Muscle of arm (tissue), 12 donors: Measurements from ENCODE around the gene RHOBTB1. TPM values are rescaled to one million over a fixed set of nuclear protein-coding genes. Genes with fewer than 3 reads are reported as not detected.

Experiments used
- DNase-seq: peaks from one replicate; pipeline ENCODE4 v3.0.0-alpha.2; 2013
- polyA plus RNA-seq, 12 donors: library from polyadenylated mRNA; unstranded; fragments of 120-200 nt; gene quantifications; one replicate each; pipeline ENCODE4 v1.2.1, GENCODE V29; 2013; ENCODE audit not compliant: insufficient read length in 12 of 12

RHOBTB1 gene
- polyA plus RNA-seq, 12 donors, result 20.8 to 42.6 (median 25.2) TPM; not detected in 1

DNA sequence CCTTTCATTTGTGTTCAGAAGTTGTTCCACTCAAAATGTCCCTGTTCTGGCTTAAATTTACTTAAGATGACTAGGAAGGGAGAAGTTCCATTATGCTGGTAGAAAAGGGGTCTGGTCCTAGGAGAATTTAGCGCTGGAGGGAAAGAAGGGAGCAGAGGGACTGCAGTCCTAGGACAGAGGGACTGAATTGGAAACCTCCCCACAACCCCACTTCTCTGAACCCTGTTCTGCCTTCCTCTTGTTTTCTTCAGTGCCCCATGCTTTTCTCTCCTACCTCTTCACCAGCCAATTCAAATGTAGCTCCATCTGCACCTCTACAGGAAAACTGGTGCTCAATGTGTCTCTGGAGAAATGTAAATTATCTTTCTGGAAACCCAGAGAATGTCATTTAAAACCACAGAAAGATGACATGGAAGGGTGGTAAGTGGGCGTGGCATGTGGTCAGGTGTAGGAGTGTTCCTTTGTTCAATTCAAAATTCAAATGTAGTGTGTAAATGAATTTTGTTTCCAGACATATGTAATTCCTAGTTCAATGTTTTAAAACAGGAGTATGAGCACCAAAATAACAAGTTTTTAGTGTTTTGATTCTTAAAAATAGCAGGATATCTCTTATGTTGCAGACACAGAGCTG is 24.0 kb upstream of the RHOBTB1 start:
- DNase-seq, result no peak

DNA sequence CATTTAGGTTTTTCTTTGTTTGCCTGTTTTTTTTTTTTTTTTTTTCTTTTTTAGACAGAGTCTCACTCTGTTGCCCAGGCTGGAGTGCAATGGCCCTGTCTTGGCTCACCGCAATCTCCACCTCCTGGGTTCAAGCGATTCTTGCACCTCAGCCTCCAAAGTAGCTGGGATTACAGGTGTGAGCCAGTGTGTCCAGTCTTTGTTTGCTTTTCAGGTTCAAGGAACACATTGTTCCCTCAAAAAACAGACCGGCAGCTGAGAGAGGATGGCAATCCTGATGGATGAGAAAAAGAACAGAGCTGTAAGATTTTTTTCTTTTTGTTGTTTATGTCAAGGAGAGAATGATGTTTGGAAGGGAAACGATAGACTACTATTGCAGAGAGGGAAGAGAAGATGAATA is 23.3 kb upstream of the RHOBTB1 start:
- no peak for DNase-seq

DNA sequence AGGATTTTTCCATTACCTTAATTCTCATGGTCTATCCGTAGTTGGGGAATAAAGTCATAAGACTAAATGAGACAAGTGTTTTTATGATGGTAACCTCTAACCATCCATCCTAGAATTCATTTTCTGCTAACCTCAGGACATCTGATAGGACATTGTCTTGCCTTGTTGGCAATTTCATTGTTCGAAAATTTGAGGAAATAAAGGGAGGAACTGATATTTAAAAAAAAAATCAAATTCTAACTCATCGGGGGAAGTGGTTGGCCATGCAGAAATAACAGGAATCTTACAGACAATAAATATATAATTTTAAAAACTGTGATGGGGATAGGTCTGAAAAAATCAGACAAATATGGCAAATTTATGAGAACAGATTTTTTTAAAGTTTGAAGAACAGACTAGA is 21.7 kb upstream of the RHOBTB1 start:
- DNase-seq, result no peak

DNA sequence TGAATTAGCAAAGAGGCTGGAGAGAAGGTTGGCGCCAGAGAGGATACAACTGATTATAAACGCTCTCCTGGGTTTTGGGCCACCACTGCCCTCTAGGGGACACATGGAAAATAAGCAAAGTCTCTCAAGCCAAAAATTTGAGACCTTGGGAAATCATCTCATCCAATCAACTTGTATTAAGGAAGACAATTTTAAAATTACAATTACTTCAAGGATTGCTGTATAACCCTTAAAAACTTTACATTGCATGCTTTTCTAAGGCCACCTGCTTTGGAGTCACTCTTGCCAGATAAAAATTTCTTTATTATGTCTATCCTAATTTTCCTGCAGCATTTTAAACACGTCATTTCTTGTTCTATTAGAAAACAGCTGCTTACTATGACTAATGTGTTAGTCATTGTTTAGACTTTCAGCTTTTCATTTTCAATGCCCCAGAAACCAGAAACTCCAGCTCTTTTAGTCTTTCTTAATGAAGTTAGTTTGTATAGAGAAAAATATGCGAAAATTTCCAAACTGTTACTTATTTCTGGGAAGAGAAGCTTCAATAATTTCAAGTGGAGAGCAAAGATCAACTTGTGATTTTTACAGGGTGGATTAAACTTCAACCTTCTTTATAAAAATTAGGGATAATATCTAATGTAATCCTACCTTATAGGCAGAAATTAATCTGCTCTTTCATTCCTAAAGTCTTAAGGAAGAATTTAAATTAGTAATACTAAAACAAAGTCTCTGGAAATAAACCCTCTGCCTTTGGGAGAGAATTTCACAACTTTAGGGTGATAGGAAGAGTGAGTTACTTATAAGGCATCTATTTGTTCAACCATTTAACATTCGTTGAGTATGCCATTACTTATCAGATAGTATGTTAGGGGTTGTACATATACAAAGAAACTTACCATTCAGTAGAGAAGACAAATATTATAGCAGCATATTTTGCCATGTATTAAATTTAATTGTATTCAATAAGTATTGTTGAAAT is 20.6 kb upstream of the RHOBTB1 start:
- peak; percentile 83 for DNase-seq

DNA sequence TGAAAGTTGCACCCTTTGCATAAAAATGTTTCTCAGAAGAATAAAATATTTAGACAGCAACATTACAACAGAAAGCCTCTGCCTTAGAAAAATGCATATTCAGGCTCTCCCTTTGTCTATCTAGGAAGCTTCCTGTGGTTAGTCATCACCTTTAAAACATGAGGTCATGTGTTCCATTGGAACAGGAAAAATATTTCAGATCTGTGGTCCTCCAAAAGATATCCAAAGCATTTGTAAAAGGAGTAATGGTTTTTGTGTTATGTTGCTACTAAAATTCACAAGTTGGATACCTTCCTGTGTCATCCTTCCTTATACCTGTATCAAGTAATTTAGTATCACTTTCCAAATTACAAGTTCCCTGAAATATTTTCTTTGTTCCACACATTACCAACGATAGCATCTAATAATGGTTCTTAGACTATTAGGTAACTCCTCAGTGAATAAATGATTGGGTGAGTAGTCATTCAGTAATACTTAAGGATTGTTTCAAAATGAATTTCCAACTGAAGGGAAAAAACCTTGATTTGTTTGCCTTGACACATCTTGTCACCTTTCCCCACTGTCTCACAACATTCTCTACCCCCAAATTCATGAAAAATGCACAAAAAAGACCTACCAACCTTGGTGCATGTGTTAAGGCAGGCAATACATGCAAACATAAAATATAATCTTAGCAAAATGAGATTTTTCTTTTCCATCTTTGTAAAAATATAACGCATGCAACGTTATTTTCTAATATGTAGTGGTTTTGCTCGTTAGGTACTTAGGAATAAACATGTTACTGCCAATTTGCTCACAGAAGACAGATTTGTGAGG is 19.7 kb upstream of the RHOBTB1 start:
- no peak for DNase-seq

DNA sequence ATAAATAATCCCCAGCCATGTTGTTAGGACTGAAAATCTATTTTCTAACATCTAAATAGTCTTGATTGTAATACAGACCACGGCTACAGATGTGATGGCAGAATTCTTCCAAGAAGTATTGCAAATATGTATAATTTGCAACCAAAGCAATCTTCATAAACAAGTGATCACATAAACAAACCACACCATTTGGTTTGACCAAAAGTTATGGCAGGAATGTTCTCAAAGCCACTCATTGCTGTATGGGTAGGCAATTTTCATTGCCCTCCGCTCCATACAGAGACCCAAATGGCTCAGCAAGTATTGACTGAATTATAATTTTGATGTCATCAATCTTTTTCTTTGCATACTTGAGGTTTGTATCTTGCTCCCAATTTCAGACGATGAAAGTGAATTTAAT is 19.0 kb upstream of the RHOBTB1 start:
- DNase-seq, result no peak

DNA sequence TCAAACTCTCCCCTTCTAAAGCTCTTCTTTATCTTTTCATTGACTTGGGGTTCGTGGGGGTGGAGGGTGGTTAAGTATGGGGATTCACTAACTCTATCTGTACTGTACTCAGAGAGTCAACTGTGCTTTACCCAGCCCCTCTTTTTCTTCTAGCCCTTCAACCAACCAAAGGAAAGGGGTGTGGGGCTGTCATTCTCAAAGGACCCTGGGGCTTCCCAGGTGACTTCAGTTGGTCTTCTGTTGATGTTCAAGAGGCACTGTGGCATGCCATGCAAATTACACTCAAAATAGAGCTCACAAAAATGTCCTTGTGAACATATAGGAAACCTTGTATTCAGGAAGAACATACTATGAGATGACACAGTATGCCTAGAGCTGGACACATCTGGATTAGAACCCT is 16.9 kb upstream of the RHOBTB1 start:
- DNase-seq, result no peak

DNA sequence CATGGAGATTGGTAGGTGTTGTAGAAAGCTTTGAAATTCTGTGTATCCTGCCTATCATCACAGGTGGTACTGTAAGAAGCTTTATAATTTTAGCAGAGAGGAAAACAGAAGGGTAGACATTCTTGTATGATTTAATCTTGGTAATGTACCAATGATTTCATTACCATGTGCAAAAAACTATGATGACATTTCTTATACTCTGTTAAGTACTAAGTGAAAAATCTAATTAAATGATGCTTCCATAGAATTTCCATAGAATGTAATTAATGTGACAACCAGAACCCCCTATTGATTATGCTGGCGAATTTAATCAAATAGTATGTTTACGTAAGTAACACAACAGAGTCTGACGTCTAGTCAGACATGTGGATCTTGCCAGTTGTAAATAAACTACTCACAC is 16.0 kb upstream of the RHOBTB1 start:
- no peak for DNase-seq

DNA sequence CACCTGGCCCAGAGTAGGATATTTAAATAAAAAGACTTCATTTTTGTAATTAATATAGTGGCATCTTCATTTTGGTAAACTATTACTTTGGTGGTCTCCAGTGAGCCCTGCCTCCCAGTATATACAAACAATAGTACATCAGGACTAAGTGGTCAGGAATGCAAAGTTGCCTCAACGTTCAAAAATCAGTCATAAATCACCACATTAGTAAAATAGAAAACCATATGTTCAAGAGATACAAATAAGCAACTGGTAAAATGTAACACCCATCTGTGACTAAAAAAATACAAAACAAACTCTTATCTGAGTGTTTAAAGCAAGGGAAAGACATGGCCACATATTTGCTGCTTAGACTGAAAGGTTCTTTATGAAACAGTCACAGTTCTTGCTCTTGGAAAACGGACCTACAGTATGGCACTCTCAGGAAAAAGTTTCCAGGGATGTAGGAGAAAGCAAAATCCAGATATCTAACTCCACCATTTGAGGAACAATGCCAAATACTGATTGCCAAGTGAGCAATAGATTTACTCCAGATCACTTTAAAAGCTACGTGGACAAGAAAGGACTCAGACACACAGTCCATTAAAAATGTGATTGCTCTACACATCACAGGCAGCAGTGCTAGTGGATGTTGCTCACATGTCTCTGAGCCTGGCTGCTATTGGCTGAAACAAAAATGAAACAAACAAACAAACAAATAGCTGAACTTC is 15.1 kb upstream of the RHOBTB1 start:
- no peak for DNase-seq

DNA sequence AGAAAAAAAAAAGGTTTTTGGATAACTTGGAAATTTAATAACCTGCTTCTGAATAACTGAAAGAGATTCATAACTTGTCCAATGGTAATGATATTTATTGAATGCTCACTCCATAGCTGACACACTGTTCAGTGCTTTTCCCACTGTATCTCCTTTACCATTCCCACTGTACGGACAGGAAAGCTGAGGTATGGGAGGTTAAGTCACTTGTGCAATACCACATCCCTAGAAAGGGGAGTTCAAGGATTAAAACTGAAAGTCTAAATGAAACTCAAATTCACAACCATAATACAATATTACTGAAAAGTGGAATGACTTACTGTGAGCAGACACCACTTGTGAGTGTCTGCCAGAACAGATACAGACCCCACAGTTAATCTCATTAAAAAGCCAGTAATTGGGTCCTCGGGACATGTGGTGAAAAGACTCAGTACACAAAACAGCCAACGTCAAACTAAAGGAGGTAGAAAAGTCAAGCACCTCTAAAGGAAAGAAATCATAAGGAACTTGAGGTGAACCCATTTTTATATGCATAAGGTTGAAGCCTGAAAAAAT is 13.8 kb upstream of the RHOBTB1 start:
- no peak for DNase-seq

DNA sequence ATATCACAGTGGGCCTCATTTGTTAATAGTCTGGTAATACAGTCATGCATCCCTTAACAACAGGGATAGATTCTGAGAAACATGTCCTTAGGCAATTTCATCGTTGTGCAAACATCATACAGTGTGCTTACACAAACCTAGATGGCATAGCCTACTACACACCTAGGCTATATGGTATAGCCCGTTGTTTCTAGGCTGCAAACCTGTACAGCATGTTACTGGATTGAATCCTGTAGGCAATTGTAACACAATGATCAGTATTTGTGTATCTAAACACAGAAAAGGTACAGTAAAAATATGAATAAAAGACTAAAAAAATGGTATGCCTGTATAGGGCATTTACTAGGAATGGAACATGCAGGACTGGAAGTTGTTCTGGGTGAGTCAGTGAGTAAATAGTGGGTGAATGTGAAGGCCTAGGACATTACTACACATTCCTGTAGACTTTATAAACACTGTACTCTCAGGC is 12.0 kb upstream of the RHOBTB1 start:
- no peak for DNase-seq

DNA sequence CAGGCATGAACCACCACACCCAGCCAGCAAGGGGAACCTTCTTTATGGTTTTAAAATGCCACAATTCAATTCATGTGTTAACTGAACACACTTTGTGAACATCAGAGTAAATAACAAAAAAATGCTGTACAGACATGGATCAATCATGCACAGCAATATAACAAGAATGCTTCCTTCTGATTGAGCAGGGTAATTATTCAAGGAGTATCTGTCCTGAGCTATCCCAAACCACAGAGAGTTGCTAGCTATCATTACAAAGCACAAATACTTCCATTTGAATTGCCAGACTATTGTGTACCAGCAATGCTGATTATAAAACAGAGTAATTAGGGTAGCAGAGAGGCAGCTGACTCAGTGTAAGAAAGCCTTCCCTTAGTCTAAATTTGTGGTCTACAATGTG is 11.3 kb upstream of the RHOBTB1 start:
- no peak for DNase-seq

DNA sequence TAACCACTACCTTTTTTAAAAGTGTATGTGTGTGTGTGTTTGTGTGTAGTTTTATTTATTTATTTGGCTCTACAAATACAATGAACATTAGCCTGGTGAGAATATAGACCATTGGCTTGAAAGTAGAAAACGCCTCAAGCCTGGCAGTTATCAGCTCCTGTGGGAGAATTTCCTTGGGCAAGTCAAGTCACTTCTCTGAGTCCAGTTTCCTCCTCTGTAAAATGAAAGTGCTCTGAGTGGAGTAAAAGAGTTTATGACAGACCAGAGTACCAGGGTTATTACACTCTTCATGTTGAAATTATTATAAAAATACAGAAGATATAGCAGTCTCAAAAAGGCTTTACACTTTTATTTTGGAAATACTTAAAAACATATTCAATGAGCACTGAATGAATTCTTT is 10.1 kb upstream of the RHOBTB1 start:
- no peak for DNase-seq

DNA sequence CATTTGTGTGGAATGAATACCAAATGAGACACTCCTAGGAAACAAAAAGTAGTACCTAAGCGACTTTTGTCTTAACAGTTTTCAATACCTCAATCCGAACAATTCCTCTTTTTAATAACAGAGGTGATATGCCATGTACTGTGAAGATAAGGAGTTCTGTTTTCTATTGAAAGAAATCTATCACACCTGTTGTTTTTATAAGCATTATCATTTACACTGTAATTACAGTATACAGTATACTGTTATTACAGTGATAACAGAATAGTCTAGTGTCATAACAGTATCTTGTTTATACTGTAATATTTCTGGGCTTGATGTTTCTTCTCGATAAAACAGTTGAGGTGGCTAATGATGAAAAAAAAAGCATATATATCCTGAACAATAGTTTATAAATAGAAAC is 9.4 kb upstream of the RHOBTB1 start:
- DNase-seq, result no peak

DNA sequence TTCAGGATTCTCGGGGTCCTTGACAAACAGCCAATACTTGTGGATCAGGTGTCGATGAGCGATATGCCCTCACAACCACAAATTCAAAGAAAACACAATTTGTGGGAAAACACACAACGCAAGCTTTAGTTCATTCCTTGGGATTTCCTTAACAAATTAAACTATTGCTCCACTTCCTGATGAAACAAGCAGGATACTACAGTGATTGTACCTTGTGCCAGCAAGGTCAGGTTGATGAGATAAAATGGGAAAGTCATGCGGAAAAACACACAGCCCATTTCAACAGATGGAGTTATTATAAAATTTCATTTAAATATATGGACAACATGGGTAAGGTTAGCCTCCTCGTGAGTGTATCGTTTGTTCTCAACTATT is 8.8 kb upstream of the RHOBTB1 start:
- no peak for DNase-seq

DNA sequence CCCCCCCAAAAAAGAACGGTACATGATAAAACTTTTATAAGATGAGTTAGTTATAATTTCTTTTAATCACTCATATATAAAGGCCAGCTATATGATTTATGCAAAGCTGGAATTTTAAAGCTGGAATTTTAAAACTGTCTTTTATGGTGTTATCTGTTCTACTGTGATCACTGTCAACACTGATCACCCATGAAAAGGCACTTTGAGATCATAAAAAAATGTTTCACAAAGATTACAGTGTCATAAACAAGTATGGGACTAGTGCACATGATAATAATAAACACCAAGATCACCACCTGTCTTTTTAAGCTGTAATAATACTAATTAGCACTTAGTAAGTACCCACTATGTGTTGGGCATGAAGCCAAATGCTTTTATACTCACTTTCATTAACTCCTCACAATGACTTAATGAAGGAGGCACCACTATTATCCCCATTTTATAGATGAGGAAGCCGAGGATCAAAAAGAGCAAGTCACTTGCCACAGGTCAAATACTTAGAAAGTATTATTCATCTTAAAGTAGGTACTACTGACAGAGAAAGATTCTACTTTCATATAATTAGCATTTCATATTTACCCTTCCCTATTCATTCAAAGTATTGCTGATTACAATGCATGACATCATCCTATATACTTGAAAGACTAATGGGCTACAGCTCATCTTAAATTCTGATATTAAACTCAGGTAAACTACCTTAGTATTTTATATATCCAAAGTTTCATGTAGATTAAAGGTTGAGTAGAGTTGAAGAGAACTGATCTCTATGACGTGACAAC is 8.3 kb upstream of the RHOBTB1 start:
- DNase-seq, result no peak

DNA sequence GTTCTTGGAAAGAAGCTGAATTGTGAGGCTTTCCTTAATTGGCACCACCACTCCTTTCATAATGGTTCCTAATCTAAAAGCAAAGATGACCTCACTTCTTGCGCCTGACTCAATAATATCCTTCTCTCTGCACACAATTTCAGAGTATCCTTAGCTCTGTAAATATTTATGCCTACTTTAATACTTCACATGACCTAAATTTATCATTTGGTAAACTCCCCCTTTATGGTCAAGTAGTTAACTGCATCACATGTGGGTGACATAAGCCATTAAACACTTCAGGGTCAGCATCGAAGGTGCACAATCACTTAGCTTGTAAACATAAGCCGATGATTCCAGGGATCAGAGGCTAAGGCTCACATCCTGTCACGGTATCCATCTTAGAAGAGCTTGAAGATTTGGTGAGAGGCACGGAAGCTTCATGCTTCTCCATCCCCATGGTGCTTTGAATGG is 7.3 kb upstream of the RHOBTB1 start:
- DNase-seq, result no peak

DNA sequence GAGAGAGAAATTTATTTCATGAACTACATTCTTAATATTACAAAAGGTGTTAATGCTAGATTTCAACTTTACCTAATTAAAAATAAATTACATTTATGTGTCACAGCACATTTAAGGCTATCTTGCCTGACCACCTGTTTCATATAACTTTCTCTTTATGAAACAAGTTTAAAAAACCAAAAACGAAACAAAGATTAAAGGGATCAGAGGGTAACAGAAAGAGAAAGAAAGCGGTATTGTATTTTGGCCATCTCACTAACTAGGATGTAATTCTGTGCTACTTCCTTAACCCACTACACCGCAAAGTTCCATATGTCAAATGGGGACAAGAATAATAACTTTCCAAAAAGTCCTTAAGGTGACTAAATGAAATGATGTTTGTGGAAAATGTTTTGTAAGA is 6.3 kb upstream of the RHOBTB1 start:
- no peak for DNase-seq

DNA sequence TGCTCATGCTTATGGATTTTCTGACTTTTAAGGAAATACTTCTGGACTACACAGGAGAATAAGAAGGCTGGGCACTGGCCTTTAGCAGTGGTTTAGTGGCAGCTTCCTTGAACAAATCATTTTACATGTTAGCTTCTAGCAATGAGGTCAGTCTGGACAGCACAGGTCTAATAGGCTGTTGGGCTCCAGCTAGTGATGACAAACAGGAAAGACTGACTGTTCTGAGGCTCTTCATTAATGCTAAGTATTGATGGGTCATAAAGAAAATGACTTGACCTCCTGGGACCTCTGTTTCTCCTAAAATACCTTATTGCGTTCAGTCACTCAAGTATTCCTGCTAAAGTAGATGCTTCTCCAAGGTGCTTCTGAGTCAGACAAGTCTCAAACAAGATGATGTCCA is 4.9 kb upstream of the RHOBTB1 start:
- DNase-seq, result no peak

DNA sequence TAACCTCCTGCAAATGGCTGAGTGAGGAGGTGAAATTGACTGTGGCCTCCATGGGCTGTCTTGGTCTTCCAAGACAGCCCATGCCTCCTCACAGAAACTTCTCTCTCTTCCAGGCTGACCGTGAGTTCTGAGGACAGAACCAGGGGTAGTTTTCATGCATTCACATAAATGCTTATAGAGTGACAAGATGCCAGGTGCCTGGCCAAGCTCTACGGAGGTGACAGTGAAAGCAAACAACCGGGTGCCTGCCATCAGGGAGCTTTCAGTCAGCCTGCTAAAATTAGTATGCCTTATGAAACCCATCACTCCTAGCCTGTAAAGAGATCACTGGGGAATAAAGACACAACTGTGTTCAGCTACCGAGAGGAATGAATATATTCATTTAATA is 919 bp upstream of the RHOBTB1 start:
- no peak for DNase-seq
